Measurements from ENCODE around the gene MTR.

DNA sequence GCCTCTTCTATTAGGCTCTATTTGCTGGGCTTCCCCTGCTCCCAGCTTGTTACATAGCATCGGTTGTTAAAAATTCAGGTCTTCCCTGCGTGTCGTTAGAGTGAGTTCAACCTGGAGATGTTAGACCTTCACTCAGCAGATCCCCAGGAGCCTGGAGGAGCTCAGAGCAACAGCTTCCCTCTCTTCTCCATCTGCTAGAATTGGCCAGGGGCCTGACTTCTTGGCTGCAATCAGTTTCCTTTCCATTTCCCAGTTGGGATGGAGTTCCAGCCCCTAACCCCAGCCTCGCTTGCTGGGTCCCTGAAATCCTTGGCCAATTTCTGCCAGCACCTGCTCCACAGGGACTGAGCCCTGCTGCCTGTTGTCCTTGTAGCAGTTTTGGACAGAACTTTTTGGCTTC lies 153.3 kb downstream of the MTR start:
- TF ChIP-seq, protein P1, sequence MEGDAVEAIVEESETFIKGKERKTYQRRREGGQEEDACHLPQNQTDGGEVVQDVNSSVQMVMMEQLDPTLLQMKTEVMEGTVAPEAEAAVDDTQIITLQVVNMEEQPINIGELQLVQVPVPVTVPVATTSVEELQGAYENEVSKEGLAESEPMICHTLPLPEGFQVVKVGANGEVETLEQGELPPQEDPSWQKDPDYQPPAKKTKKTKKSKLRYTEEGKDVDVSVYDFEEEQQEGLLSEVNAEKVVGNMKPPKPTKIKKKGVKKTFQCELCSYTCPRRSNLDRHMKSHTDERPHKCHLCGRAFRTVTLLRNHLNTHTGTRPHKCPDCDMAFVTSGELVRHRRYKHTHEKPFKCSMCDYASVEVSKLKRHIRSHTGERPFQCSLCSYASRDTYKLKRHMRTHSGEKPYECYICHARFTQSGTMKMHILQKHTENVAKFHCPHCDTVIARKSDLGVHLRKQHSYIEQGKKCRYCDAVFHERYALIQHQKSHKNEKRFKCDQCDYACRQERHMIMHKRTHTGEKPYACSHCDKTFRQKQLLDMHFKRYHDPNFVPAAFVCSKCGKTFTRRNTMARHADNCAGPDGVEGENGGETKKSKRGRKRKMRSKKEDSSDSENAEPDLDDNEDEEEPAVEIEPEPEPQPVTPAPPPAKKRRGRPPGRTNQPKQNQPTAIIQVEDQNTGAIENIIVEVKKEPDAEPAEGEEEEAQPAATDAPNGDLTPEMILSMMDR (IDR thresholded peaks at IDR 0.05; ENCODE audit: insufficient read depth, low read length, poor library complexity, severe bottlenecking) = no peak
- TF ChIP-seq EZH2phosphoT487 (conservative IDR thresholded peaks at IDR 0.05; ENCODE audit: low read length) = no peak

Measured in SU-DHL-6 (cell line).